IMR-90 (cell line): ENCODE results near the gene PALM. TPM values are rescaled to one million over a fixed set of nuclear protein-coding genes. Genes with fewer than 3 reads are reported as not detected.

Source experiments
- ATAC-seq: fragments of 200-7000 bp; cut with Tn5 transposase; 2 replicates; pipeline ENCODE4 v1.9.1; 2020; ENCODE audit warnings: low read depth, mild to moderate bottlenecking, moderate library complexity
- BruUV-seq: library from RNA; stranded (reverse); fragments of 400-500 nt; replicated peaks from 2 replicates; lab custom pipeline; 2021; lab: Mats Ljungman, UMichigan
- CTCF ChIA-PET: fragments of 300-600 bp; formaldehyde crosslinking; extraction: SDS; loops from one replicate; lab custom pipeline; 2021; ENCODE audit warnings: antibody characterized with exemption; lab: Yijun Ruan, JAX
- POLR2A ChIA-PET: fragments of 300-600 bp; sonication (Branson Sonifier 250); formaldehyde crosslinking; loops from one replicate; lab custom pipeline; 2022; ENCODE audit warnings: antibody characterized with exemption; ENCODE audit not compliant: unreplicated experiment; lab: Charles Lee
- DNase-seq: peaks from one replicate; pipeline ENCODE4 v3.0.0; 2013
- H2AFZ ChIP-seq: replicated peaks from 2 replicates; pipeline ENCODE3; 2013; ENCODE audit warnings: low read length, mild to moderate bottlenecking; ENCODE audit not compliant: poor library complexity
- H2AK5ac ChIP-seq: 2 replicates; pipeline ENCODE4 v1.6.1; 2013; ENCODE audit warnings: low read depth, low read length, inconsistent platforms
- H2AK9ac ChIP-seq: replicated peaks from 2 replicates; pipeline ENCODE3; 2013; ENCODE audit warnings: mild to moderate bottlenecking, low read depth, low read length, moderate library complexity; ENCODE audit not compliant: poor library complexity
- H2BK120ac ChIP-seq: 2 replicates; pipeline ENCODE4 v1.6.1; 2013; ENCODE audit warnings: low read depth, low read length, inconsistent platforms
- H2BK15ac ChIP-seq: 3 replicates; pipeline ENCODE4 v1.6.1; 2013; ENCODE audit warnings: low read depth, low read length, inconsistent platforms
- H2BK20ac ChIP-seq: 2 replicates; pipeline ENCODE4 v1.6.1; 2013; ENCODE audit warnings: low read depth, mild to moderate bottlenecking, inconsistent platforms, low read length, moderate library complexity
- H2BK5ac ChIP-seq: 2 replicates; pipeline ENCODE4 v1.6.1; 2013; ENCODE audit warnings: mild to moderate bottlenecking, low read depth, low read length, inconsistent platforms; ENCODE audit not compliant: poor library complexity, severe bottlenecking
- H3K14ac ChIP-seq: replicated peaks from 2 replicates; pipeline ENCODE4 v1.6.1; 2013; ENCODE audit warnings: low read depth, low read length, inconsistent platforms
- H3K18ac ChIP-seq: 2 replicates; pipeline ENCODE4 v1.6.1; 2013; ENCODE audit warnings: low read depth, low read length, control low read depth
- H3K23ac ChIP-seq: 2 replicates; pipeline ENCODE4 v1.6.1; 2013; ENCODE audit warnings: low read depth, low read length, inconsistent platforms
- H3K27ac ChIP-seq: 2 replicates; pipeline ENCODE4 v1.5.1; 2013; ENCODE audit warnings: mild to moderate bottlenecking, control low read depth, low read length; ENCODE audit not compliant: insufficient read depth
- H3K27me3 ChIP-seq: 2 replicates; pipeline ENCODE4 v1.6.1; 2013; ENCODE audit warnings: low read length; ENCODE audit not compliant: control insufficient read depth, insufficient read depth
- H3K36me3 ChIP-seq: 2 replicates; pipeline ENCODE4 v1.6.1; 2013; ENCODE audit warnings: low read length, mixed read lengths; ENCODE audit not compliant: control insufficient read depth, insufficient read depth
- H3K4ac ChIP-seq: 2 replicates; pipeline ENCODE4 v1.6.1; 2013; ENCODE audit warnings: low read depth, low read length, inconsistent platforms
- H3K4me1 ChIP-seq: 2 replicates; pipeline ENCODE4 v1.6.1; 2013; ENCODE audit warnings: low read length, mixed read lengths; ENCODE audit not compliant: control insufficient read depth, insufficient read depth
- H3K4me2 ChIP-seq: 2 replicates; pipeline ENCODE4 v1.6.1; 2013; ENCODE audit warnings: low read depth, mild to moderate bottlenecking, control low read depth, low read length, moderate library complexity
- H3K4me3 ChIP-seq: 2 replicates; pipeline ENCODE4 v1.5.1; 2013; ENCODE audit warnings: low read depth, mild to moderate bottlenecking, control low read depth, low read length, moderate library complexity; ENCODE audit not compliant: insufficient read depth
- H3K56ac ChIP-seq: 2 replicates; pipeline ENCODE4 v1.6.1; 2013; ENCODE audit warnings: low read length, inconsistent platforms; ENCODE audit not compliant: insufficient read depth; ENCODE audit errors: extremely low read depth
- H3K79me1 ChIP-seq, 2 experiments: 2 replicates each; pipeline ENCODE4 v1.6.1; 2013; ENCODE audit warnings: low read length in 2 of 2, inconsistent platforms in 1 of 2, low read depth in 1 of 2
- H3K9ac ChIP-seq: 2 replicates; pipeline ENCODE4 v1.6.1; 2013; ENCODE audit warnings: low read depth, low read length, control low read depth
- H3K9me1 ChIP-seq: 2 replicates; pipeline ENCODE4 v1.6.1; 2013; ENCODE audit warnings: low read length, inconsistent platforms; ENCODE audit not compliant: insufficient read depth
- H3K9me3 ChIP-seq: 2 replicates; pipeline ENCODE4 v1.6.1; 2013; ENCODE audit warnings: low read length; ENCODE audit not compliant: control insufficient read depth, insufficient read depth
- H4K20me1 ChIP-seq: 2 replicates; pipeline ENCODE4 v1.6.1; 2013; ENCODE audit warnings: low read length, inconsistent platforms; ENCODE audit not compliant: insufficient read depth
- H4K5ac ChIP-seq: 2 replicates; pipeline ENCODE4 v1.6.1; 2013; ENCODE audit warnings: mild to moderate bottlenecking, low read depth, low read length, control low read depth
- H4K8ac ChIP-seq, 2 experiments: 2 replicates each; pipeline ENCODE4 v1.6.1; 2013; ENCODE audit warnings: low read depth in 2 of 2, low read length in 2 of 2, control low read depth in 1 of 2, inconsistent platforms in 1 of 2
- H4K91ac ChIP-seq: 2 replicates; pipeline ENCODE4 v1.6.1; 2013; ENCODE audit warnings: low read depth, low read length, inconsistent platforms; ENCODE audit not compliant: insufficient read depth
- BHLHE40 ChIP-seq: fragments of 150-350 bp; IDR thresholded peaks from 2 replicates; pipeline ENCODE4 v1.6.1; 2016; ENCODE audit warnings: mild to moderate bottlenecking, low read depth, low read length
- CEBPB ChIP-seq: IDR thresholded peaks from 2 replicates; pipeline ENCODE4 v1.6.1; 2012; ENCODE audit warnings: low read depth, low read length, improper control_type of control experiment
- CHD1 ChIP-seq: IDR thresholded peaks from 2 replicates; pipeline ENCODE4 v1.6.1; 2012; ENCODE audit warnings: low read depth, low read length, improper control_type of control experiment
- FOS ChIP-seq: fragments of 150-350 bp; IDR thresholded peaks from 2 replicates; pipeline ENCODE4 v1.6.1; 2016; ENCODE audit warnings: low read depth, low read length
- MAFK ChIP-seq: IDR thresholded peaks from 2 replicates; pipeline ENCODE4 v1.6.1; 2012; ENCODE audit warnings: low read depth, low read length, improper control_type of control experiment
- MAZ ChIP-seq: IDR thresholded peaks from 2 replicates; pipeline ENCODE4 v1.6.1; 2012; ENCODE audit warnings: low read depth, mild to moderate bottlenecking, low read length, improper control_type of control experiment, moderate library complexity, borderline replicate concordance
- NFE2L2 ChIP-seq: fragments of 150-350 bp; IDR thresholded peaks from 2 replicates; pipeline ENCODE4 v1.6.1; 2016; ENCODE audit warnings: low read depth, mild to moderate bottlenecking, low read length
- RCOR1 ChIP-seq: IDR thresholded peaks from 2 replicates; pipeline ENCODE4 v1.6.1; 2012; ENCODE audit warnings: mild to moderate bottlenecking, low read length, improper control_type of control experiment; ENCODE audit not compliant: insufficient replicate concordance
- RFX5 ChIP-seq: IDR thresholded peaks from 2 replicates; pipeline ENCODE4 v1.8.0; 2012; ENCODE audit warnings: low read depth, mild to moderate bottlenecking, low read length, moderate library complexity
- SMC3 ChIP-seq: fragments of 150-350 bp; IDR thresholded peaks from 2 replicates; pipeline ENCODE4 v1.6.1; 2016; ENCODE audit warnings: low read depth, mild to moderate bottlenecking, antibody characterized with exemption, low read length, moderate library complexity
- WGBS, 2 experiments: methylation state at CpG; one replicate each; pipeline versions ENCODE4 v1.1.5 to v1.1.7; 2013; ENCODE audit warnings: missing lambda C conversion rate in 2 of 2; ENCODE audit not compliant: insufficient read length in 1 of 2; ENCODE audit errors: extremely low coverage in 2 of 2; 5-methylcytosine and 5-hydroxymethylcytosine counted together
- dilution Hi-C: fragments of 300-500 bp; cut with HindIII; formaldehyde crosslinking; loops from one replicate; pipeline ENCODE4 v1.14.3; 2018; ENCODE audit warnings: low sequenced_read_pairs; ENCODE audit not compliant: unreplicated experiment
- in situ Hi-C: fragments of 300-500 bp; cut with MboI; formaldehyde crosslinking; loops from 3 replicates; pipeline ENCODE4 v1.14.3; 2019; ENCODE audit warnings: low sequenced_read_pairs, inconsistent platforms, mixed read lengths
- intact Hi-C: fragments of 100-400 bp; cut with micrococcal nuclease; formaldehyde crosslinking; loops from 2 replicates; pipeline ENCODE4 v1.10.0; 2022
- polyA plus RNA-seq, 3 experiments: library from polyadenylated mRNA; depleted of rRNA; stranded (reverse); fragments of >200 nt; gene quantifications; 2 replicates each; pipeline ENCODE4 v1.2.3, GENCODE V29; 2012; ENCODE audit warnings: low replicate concordance in 1 of 3
- total RNA-seq: library from RNA; depleted of rRNA; stranded (reverse); fragments of >200 nt; gene quantifications from 2 replicates; pipeline ENCODE4 v1.2.3, GENCODE V29; 2012
- TF ChIP-seq, protein P1 (sequence below): fragments of 150-350 bp; IDR thresholded peaks from 2 replicates; pipeline ENCODE4 v1.6.1; 2016; ENCODE audit warnings: low read depth, mild to moderate bottlenecking, low read length, moderate library complexity, borderline replicate concordance
- TF ChIP-seq, protein P2 (sequence below): conservative IDR thresholded peaks from 2 replicates; pipeline ENCODE4 v1.5.1; 2012; ENCODE audit warnings: mild to moderate bottlenecking, low read depth, low read length, improper control_type of control experiment
- TF ChIP-seq, protein P3 (sequence below): fragments of 150-350 bp; IDR thresholded peaks from 2 replicates; pipeline ENCODE4 v1.6.1; 2017; ENCODE audit warnings: mild to moderate bottlenecking, antibody characterized with exemption, low read length, low read depth

PALM gene
- total and polyA plus RNA-seq, 2 of the 4 experiments (the other 2 are of a cell fraction) = 2.2 to 7.4 TPM

DNA sequence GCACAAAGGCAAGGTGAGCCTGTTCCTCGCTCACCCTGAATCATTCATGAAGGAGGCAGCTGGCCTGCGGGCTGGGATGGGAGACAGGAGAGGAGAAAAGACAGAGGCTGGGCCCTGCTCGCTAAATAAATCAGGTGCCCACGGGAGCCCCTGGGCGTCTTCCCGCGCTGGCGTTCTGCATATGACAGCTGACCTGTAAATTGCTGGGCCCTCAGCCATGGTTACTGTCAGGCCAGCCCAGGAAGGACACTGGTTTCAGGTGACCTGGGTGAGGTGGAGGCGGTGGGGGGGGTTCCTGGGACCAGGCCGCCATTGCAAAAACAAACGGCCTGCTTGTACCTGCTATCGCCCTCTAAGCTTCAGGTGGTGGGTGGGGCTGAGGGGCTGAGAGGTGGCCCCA lies 85.1 kb downstream of the PALM start:
- H2BK120ac ChIP-seq = no peak overlapping the region
- H3K27ac ChIP-seq = no peak overlapping the region
- DNase-seq = no peak
- H2BK15ac ChIP-seq = no peak overlapping the region
- no peak overlapping the region for H2AK5ac ChIP-seq
- dilution Hi-C loops = no loop called here
- H4K20me1 ChIP-seq = peaks cover 10% of the 10 kb centered on the region
- ChIA-PET POLR2A (no interaction called here), CTCF (no interaction called here)
- H2AFZ ChIP-seq = no peak overlapping the region
- H3K36me3 ChIP-seq = peaks cover 4% of the 10 kb centered on the region; the same call in 1 of the 2 replicates
- no peak overlapping the region for H4K5ac ChIP-seq
- H2BK5ac ChIP-seq = no peak overlapping the region
- no peak overlapping the region for H3K18ac ChIP-seq
- no peaks in the 10 kb centered on the region for H3K9me3 ChIP-seq
- 91% methylated on average over 3 of the region's 12 CpGs; no CpG with 5 or more reads in 1 of the 2 experiments for WGBS, 2 experiments
- H2AK9ac ChIP-seq = peak overlapping the region; percentile 55
- H4K91ac ChIP-seq = no peak overlapping the region
- H4K8ac ChIP-seq = no peak overlapping the region
- intact Hi-C loops = no loop called here
- no peak overlapping the region for H3K56ac ChIP-seq
- H3K4me3 ChIP-seq = no peak overlapping the region
- peaks cover 2% of the 10 kb centered on the region; the same call in 1 of the 2 replicates for H3K4me1 ChIP-seq
- in situ Hi-C loops = no loop called here
- H2BK20ac ChIP-seq = no peak overlapping the region
- peaks cover 0 to 3% of the 10 kb centered on the region in 2 experiments; a peak in 1 of 4 replicates for H3K79me1 ChIP-seq
- no peak overlapping the region for H3K4me2 ChIP-seq
- no peak overlapping the region for H3K23ac ChIP-seq
- H3K4ac ChIP-seq = no peak overlapping the region
- no peak for ATAC-seq
- TF ChIP-seq RFX5 (no peak), SMC3 (no peak), BHLHE40 (no peak), CEBPB (no peak), CHD1 (no peak), RCOR1 (no peak), FOS (no peak), MAZ (no peak), NFE2L2 (no peak), MAFK (no peak)
- TF ChIP-seq, protein P1, sequence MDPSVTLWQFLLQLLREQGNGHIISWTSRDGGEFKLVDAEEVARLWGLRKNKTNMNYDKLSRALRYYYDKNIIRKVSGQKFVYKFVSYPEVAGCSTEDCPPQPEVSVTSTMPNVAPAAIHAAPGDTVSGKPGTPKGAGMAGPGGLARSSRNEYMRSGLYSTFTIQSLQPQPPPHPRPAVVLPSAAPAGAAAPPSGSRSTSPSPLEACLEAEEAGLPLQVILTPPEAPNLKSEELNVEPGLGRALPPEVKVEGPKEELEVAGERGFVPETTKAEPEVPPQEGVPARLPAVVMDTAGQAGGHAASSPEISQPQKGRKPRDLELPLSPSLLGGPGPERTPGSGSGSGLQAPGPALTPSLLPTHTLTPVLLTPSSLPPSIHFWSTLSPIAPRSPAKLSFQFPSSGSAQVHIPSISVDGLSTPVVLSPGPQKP = no peak
- TF ChIP-seq, protein P2, sequence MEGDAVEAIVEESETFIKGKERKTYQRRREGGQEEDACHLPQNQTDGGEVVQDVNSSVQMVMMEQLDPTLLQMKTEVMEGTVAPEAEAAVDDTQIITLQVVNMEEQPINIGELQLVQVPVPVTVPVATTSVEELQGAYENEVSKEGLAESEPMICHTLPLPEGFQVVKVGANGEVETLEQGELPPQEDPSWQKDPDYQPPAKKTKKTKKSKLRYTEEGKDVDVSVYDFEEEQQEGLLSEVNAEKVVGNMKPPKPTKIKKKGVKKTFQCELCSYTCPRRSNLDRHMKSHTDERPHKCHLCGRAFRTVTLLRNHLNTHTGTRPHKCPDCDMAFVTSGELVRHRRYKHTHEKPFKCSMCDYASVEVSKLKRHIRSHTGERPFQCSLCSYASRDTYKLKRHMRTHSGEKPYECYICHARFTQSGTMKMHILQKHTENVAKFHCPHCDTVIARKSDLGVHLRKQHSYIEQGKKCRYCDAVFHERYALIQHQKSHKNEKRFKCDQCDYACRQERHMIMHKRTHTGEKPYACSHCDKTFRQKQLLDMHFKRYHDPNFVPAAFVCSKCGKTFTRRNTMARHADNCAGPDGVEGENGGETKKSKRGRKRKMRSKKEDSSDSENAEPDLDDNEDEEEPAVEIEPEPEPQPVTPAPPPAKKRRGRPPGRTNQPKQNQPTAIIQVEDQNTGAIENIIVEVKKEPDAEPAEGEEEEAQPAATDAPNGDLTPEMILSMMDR = no peak
- TF ChIP-seq, protein P3, sequence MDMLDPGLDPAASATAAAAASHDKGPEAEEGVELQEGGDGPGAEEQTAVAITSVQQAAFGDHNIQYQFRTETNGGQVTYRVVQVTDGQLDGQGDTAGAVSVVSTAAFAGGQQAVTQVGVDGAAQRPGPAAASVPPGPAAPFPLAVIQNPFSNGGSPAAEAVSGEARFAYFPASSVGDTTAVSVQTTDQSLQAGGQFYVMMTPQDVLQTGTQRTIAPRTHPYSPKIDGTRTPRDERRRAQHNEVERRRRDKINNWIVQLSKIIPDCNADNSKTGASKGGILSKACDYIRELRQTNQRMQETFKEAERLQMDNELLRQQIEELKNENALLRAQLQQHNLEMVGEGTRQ = no peak
- no TSS peak for BruUV-seq
- H3K9me1 ChIP-seq = no peaks in the 10 kb centered on the region
- H3K9ac ChIP-seq = no peak overlapping the region
- H3K27me3 ChIP-seq = no peaks in the 10 kb centered on the region
- H3K14ac ChIP-seq = no peak overlapping the region
